HG03342 (cell line): ENCODE data around the gene SKP2.
"Not testable (repeated sequence)": the region's sequence is repeated elsewhere in the genome, so short reads cannot be mapped to it uniquely, and the experiment has no call there.

Experiments
- ATAC-seq: cut with Tn5 transposase; IDR thresholded peaks from one replicate; pipeline ENCODE4 v1.9.1; 2021; ENCODE audit warnings: mild to moderate bottlenecking, moderate library complexity; ENCODE audit not compliant: unreplicated experiment

The SKP2 gene

DNA sequence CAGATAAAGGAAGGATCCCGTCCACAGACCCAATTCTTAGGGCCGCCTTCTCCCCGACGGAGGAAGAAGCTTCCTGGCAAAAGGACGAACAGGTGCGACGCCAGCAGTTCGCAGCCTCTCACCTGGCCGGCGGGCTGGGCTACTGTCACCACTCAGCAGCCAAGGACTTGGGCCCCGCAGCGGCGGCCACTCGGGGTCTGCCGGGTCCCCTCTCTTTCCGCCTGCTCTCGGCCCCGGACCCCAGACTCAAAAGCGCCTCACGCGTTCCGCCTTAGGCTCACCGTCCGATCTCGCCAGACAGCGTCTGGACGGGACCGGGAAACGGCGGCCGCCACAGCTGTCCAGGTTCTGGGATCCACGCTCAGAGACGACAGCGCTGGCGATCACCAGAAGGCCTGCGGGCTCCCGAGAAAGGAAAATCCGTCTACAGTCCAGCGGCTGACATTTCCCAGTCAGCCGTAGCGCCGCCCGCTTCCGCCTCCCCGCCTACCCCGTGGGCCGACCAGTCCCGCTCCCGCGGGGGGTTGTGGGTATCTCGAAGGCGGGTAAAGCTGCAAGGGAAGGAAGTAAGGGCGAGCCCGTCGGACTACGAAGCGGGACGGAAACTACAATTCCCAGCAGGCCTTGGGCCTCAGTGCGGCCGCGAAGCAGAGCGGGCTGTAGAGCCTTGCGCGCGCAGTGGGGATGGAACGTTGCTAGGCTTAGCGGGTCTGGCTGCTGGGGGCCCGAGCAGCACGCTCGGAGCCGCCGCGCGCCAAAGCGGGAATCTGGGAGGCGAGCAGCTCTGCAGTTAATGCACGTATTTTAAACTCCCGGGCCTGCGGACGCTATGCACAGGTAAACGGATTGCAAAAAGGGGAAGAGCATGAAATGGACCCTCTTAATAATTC, at the start of gene SKP2, which contains the start of gene LMBRD2:
Gene SKP2 (plus strand): TSS at position 678 of the 890 bp plus-strand sequence. CDS start 152 bp downstream, at position 830.
Gene LMBRD2 (minus strand): TSS at position 454 of the 890 bp plus-strand sequence. CDS start 8,538 bp downstream, outside the sequence.
- peak; percentile 99 for ATAC-seq

DNA sequence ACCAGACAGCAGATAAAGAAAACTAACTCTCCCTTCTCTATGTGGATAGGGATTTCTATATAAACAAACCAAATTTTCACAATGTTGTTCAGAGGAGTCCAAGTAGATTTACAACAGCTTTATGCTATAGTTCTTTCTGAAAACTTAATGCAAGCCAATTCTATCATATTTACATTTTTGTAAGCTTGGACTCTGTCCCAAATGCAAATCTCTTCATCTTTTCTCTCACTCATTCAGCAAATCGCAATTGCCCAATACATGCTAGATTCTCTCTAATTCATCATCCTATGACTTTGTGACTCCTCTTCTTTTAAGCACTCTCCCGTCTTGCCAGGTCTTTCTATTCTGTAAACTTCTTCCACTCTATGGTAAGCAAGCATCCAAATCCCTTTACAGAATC, 46.1 kb upstream of the SKP2 start:
- no peak for ATAC-seq

DNA sequence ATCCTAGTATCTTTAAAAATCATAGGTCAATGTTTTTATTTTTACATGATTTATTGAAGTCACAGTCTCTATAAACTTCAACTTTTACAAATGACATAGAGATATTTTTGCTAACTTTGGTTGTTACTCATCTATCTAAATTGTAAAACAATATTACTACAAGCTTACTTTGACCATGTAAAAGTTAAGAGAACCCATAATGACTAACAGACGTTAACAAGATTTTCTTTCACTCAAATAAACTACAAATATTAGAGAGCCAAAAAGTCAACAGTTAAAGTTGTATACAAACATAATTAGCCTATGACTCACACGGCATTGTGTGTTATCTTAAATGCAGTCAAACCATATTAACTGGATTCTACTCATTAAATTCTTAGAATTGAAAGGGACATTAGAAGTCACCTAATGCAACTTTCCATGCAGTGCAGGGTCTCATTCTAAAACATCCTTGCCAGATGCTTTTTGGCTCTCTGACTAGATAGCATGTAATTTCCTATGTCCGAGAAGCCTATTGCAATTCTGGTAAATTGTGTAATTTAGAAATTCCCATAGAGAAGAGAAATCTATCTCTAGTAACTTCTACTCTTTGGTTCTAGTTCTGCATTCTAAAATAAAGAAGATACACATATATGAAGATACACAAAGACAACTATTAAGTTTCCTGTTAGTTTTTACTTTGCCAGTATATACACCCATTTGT, 43.0 kb upstream of the SKP2 start:
- ATAC-seq, result no peak

DNA sequence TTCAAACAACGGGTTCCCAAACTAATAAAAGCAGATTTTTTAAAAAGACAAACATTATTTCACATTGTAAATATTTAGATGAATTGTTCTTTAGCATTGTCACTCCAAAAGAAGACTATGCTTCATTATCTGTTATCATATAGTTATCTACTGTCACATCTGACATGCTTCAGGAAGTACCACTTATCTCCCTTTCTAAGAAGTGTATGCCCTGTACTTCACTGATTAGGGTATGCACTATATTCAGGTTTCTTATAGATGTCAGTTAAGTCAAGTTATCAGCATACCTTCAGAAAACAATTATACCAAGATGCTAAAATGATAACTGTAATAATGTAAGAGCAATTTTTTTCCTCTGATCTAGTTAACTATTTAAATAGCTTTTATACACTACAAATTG, 40.7 kb upstream of the SKP2 start:
- ATAC-seq, result no peak

DNA sequence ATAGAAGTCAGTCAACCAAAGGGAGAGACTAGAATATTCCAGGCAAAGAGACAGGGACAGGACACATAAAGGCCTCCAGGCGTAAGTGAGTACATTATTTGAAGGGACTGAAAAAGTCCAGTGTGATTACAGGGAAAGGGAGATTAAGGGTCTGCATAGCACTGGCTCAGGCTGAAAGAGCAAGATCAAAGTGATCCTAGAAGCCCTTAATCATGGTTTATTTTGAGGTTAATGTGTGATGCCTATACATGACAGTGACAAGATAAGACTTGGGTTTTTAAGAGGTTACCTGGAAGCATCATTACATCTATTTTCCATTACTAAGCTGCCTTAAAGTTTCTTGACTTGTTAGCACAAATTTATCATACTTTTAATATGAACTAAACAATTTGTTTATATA, 26.0 kb upstream of the SKP2 start:
- ATAC-seq, result no peak

DNA sequence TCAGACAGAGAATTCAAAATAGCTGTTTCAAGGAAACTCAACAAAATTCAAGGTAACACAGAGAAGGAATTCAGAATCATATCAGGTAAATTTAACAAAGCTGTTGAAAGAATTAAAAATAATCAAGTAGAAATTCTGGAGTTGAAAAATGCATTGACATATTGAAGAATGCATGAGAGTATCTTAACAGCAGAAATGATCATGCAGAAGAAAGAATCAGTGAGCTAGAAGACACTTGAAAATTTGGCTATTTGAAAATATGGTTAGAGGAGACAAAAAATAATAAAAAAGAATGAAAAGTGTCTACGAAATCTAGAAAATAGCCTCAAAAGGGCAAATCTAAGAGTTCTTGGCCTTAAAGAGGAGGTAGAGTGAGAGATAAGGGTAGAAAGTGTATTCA, 23.1 kb upstream of the SKP2 start:
- no peak for ATAC-seq

DNA sequence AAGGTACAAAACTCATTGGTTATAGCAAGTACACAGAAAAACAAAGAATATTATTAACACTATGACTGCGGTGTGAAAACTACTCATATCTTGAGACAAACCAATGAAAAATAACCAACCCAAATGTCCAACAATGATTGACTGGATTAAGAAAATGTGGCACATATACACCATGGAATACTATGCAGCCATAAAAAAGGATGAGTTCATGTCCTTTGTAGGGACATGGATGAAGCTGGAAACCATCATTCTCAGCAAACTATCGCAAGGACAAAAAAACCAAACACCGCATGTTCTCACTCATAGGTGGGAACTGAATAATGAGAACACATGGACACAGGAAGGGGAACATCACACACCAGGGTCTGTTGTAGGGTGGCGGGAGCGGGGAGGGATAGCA, 22.2 kb upstream of the SKP2 start:
- not testable (repeated sequence) for ATAC-seq

DNA sequence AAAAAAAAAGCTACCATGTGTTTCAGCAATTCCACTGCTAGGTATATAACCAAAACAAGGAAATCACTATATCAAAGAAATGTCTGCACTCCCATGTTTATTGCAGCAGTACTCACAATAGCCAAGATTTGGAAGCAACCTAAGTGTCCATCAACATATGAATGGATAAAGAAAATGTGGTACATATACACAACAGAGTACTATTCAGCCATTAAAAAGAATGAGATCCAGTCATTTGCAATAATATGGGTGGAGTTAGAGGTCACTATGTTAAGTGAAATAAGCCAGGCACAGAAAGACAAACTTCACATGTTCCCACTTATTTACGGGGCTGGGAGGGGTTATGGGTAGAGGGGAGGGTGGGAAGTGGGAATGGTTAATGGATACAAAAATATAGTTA, 18.9 kb upstream of the SKP2 start:
- not testable (repeated sequence) for ATAC-seq

DNA sequence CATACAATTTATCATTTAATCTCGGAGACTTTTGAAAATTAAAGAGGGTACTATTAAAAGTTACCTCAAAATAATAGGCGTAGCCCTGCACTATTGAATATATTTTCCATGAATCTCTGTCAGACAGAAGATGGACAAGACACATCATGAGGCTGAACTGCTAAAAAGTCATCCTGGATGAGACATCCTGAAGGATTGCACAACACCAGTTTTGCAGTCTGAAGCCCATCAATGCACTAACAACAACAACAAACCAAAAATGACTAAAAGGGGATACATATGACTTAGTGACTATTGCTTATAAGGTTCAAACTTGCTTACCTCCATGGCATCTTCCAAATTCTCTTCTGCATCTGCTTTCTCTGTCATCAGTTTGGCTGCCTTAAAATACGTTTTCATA, 15.9 kb upstream of the SKP2 start:
- no peak for ATAC-seq

DNA sequence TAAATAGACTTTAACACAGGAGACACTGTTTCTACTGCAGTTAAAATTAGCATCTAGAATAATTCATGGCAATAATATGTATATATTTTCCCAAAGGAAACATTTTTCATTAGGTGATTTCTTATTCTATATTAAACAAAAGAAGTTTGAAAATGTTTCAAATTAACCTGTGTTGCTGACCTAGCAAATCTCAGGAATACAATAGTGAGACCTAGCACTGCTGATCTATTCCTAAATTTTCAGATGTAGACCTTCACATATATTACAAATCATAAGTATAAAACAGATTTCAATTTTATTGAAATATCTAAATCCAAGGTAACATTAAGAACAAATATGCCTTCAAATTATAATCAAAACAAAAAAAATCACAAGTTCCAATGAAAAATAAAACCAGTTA, 15.3 kb upstream of the SKP2 start:
- no peak for ATAC-seq

DNA sequence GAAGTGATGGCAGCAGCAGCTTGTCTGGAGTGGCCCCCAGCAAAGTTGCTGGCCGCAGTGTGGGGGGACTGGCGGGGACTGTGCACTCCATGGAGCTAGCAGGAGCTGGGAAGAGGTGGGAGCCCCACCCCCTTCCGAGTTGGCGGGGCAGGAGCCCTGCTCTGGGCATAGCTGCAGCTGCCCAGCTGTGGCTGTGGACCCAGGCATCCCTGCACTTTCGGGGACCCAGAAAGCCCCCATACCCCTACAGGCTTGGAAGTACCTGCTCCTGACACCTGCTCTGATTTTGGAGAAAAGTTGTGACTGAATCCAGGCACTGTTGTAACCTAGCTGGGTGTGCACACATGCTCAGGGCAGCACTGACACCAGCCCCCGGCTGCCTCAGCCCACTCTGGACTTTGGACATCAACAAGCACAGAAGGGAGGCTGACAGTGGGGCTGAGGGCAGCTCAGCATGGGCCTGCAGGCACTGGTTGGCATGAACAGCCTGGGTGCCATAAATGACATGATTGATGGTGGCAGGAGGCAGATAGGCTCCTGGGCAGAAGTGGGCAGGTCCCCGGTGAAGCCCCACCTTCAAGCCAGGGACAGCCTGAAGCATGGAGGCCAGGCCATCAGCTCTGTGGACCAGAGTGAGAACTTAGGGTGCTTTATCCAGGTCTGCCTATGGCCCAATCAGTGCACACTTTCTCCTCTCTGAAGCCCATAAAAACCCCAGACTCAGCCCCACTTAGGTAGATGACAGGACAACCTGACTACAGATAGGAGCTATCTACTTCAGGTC, 12.8 kb upstream of the SKP2 start:
- ATAC-seq, result no peak

DNA sequence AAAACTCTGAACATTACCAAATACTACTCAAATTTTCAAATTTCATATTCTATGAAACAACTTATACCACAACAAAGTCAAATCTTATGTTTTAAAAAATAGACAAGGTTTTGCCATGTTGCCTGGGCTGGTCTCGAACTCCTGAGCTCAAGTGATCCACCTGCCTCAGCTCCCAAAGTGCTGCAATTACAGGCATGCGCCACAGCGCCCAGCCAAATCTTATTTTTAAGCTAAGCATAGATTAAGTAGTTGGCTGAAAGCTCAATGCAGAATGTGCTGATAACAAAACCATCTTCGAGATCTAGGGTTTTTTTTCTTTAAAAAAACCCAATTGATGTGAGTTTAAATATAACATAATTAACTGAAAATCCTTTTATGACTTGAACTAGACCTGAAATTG, 6.6 kb upstream of the SKP2 start:
- ATAC-seq, result no peak

DNA sequence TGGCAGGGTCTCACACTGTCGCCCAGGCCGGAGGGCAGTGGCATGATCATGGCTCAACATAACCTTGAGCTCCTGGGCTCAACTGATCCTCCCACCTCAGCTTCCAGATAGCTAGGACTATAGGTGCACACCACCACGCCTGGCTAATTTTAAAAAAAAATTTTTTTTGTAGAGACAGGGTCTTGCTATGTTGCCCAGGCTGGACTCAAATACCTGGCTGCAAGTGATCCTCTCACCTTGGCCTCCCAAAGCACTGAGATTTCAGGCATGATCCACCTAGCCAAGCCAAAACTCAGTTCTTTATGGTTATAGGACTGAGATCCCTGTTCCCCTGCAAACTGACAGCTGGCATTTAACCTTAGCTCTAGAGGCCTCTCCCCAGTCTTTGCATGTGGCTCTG, 5.5 kb upstream of the SKP2 start:
- ATAC-seq, result no peak

DNA sequence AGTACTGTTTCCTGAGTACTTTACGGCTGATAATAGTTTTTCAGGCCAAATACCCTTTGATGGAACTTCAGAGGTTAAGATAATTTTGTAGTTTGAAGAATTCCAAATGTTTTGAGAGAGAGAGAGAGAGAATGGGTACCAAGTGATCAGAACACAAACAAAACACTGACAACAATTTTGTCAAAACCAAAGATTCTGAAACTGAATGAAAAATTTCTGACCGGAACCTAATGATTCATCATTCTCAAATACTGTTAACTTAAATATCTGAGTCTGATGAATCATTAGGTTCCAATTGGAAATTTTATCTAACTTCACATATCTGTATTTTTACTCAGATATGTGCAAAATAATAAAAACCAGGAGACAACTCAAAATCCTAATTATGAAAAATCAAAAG, 4.2 kb upstream of the SKP2 start:
- ATAC-seq, result no peak

DNA sequence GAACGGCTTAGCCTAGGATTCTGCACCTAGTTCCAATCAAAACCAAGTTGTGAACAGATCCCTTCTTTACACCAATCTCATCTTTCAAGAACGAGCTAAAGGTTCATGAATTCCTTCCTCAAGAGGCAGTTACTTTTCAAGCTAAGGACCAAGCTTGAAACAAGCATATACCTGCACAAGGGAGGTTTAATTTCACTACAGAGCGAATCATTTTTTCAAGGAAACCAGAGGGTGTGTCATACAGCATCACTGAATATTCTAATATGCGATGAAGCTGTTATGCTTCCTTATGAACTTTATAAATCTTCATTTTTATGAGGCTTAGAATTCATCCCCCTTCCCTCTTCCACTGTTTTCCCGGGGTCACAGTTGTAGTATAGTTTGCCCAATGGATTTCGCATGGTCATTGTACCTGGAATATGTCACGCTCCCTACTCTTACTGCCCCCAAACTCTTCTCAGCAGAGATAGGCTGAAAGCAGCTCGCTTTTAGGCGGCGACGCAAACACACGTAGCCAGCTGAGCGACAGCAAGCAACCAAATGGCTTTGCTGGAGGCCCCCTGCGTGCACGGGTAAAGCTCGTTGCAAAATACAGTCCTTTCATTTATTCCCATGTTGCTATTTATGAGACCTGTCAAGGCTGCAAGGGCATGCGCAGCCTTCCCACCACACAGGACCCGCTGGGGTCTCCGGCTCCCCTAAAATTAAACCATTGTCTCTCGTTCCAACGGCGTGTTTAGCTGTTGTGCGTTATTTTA, 1.1 kb upstream of the SKP2 start:
- ATAC-seq, result peak; percentile 35

DNA sequence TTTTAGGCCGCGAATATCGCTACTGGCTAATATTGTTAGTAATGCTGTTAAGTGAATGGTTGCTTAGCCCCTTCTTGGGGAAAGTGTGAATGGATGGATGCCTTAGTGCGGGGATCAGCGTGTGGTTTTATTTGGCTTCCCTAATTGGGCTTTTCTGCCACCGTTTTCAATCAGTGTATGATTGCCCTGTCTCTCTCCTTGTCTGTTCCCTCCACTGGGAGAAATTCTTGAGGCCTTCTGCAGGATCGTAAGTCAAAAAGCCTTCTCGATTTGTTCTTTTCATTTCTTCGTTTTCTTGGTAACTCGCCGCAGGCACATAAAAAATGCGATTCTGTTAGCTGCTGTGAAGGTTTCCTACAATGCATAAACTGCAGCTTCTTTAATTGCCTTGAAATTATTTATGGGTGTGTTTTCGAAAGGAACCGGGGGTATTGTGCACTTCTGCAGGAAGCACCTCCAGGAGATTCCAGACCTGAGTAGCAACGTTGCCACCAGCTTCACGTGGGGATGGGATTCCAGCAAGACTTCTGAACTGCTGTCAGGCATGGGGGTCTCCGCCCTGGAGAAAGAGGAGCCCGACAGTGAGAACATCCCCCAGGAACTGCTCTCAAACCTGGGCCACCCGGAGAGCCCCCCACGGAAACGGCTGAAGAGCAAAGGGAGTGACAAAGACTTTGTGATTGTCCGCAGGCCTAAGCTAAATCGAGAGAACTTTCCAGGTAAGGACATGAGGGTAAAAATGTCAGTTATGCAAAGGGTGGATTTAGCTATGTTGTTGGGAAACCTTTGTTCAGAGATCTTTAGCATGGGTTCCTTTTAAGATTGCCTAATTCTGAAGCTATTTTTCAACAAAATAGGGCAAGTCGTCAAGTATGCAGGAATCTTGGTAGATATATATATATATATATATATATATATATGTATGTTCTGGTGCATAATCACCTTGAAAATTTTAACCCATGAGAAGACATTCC, 700 bp downstream of the SKP2 start:
- ATAC-seq, result no peak

DNA sequence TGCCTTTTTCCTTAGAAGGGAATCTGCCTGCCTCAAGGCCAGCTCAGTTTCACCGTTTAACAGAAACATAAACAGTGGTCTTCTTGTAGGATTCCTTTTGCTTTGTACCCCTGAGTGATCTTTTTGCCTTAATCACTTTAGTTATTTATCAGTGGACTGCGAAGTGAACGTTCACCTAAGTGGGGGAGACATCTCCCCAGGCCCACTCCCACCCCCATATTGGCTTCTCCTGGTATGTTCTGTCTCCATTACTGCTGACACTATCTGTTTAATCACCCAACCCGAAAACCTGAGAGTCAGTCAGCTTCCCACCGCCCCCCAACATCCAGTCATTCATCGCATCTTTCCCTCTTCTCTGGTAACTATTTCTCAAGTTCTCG, 1.4 kb downstream of the SKP2 start:
- no peak for ATAC-seq

DNA sequence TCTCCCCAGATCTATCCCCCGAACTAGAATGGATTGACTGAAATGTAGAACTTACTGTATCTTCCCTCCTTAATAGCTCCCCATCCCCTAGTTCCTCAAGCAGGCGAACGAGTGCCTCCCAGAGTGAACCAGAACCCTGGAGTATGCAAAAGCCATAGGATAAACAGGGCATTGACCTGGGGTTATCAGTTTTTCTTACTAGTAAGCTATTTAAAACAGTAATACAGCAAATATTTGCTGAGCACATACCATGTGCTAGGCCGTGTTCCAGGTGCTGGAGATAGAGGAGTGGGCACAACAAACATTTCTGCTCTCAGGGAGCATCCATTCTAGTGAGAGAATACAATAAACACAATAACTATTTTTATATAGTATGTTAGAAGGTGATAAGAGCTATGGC, 1.8 kb downstream of the SKP2 start:
- no peak for ATAC-seq

DNA sequence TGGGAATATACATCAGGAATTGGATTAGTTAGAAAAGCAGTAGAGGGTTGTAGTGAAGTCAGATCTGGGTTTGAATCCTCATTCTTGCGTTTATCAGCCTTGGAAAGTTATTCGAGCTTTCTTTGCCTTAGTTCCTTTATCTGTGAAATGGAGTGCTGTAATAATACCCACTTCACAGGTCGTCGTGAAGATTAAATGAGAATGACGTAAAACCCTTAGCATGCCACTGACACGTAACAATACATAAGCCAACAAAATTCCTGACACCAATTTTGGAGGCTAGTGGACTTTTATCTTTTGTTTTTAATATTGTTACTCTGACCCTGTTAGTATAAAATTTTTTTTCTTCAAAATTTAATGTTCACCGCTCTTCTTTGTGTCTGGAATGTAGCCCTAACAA, 3.4 kb downstream of the SKP2 start:
- ATAC-seq, result no peak
